Caco-2 (cell line): ENCODE data around the gene ANKRD60. TPM values are rescaled to one million over a fixed set of nuclear protein-coding genes. Genes with fewer than 3 reads are reported as not detected.

Experiments
- BruUV-seq: library from RNA; stranded (reverse); fragments of 400-500 nt; replicated peaks from 2 replicates; lab custom pipeline; 2021; lab: Mats Ljungman, UMichigan
- CTCF ChIA-PET: fragments of 300-600 bp; sonication (Branson Sonifier 250); formaldehyde crosslinking; loops from one replicate; lab custom pipeline; 2022; ENCODE audit warnings: antibody characterized with exemption; lab: Charles Lee
- POLR2A ChIA-PET: fragments of 300-600 bp; sonication (Branson Sonifier 250); formaldehyde crosslinking; loops from one replicate; lab custom pipeline; 2022; ENCODE audit warnings: antibody characterized with exemption; lab: Charles Lee
- DNase-seq, 2 experiments: peaks; one replicate each; pipeline versions ENCODE4 v3.0.0 to v3.0.0-alpha.2; 2020 to 2022
- H3K27me3 ChIP-seq: replicated peaks from 2 replicates; pipeline ENCODE4 v1.6.0; 2011; ENCODE audit warnings: low read length; ENCODE audit not compliant: control insufficient read depth, insufficient read depth
- H3K36me3 ChIP-seq: 2 replicates; pipeline ENCODE4 v1.5.1; 2011; ENCODE audit warnings: low read length; ENCODE audit not compliant: control insufficient read depth, insufficient read depth
- H3K4me1 ChIP-seq: fragments of 250-450 bp; sonication (Bioruptor Pico); 2 replicates; pipeline ENCODE4 v1.5.1; 2020; ENCODE audit warnings: mild to moderate bottlenecking
- H3K4me3 ChIP-seq: 2 replicates; pipeline ENCODE4 v1.5.1; 2011; ENCODE audit warnings: low read depth, mild to moderate bottlenecking, control low read depth, low read length
- H3K9me3 ChIP-seq: fragments of 250-450 bp; sonication (Bioruptor Pico); 2 replicates; pipeline ENCODE4 v1.5.1; 2020; ENCODE audit warnings: mild to moderate bottlenecking, moderate library complexity
- H3K27ac Mint-ChIP-seq: one replicate; pipeline ENCODE4 v1.8.0; 2022; ENCODE audit warnings: mixed read lengths; ENCODE audit not compliant: unreplicated experiment
- H3K27me3 Mint-ChIP-seq: one replicate; pipeline ENCODE4 v1.8.0; 2022; ENCODE audit warnings: mixed read lengths; ENCODE audit not compliant: insufficient read depth, unreplicated experiment
- H3K36me3 Mint-ChIP-seq: one replicate; pipeline ENCODE4 v1.8.0; 2022; ENCODE audit warnings: mild to moderate bottlenecking, mixed read lengths; ENCODE audit not compliant: insufficient read depth, unreplicated experiment
- H3K4me1 Mint-ChIP-seq: one replicate; pipeline ENCODE4 v1.8.0; 2022; ENCODE audit warnings: low read depth, mixed read lengths; ENCODE audit not compliant: unreplicated experiment
- H3K4me3 Mint-ChIP-seq: one replicate; pipeline ENCODE4 v1.8.0; 2022; ENCODE audit warnings: mild to moderate bottlenecking, moderate library complexity, mixed read lengths; ENCODE audit not compliant: unreplicated experiment
- H3K9me3 Mint-ChIP-seq: one replicate; pipeline ENCODE4 v1.8.0; 2022; ENCODE audit warnings: mixed read lengths; ENCODE audit not compliant: unreplicated experiment
- intact Hi-C: fragments of 100-400 bp; cut with micrococcal nuclease; formaldehyde crosslinking; loops from one replicate; pipeline ENCODE4 v1.10.0; 2022; ENCODE audit not compliant: unreplicated experiment
- total RNA-seq: library from RNA; stranded (reverse); gene quantifications from 2 replicates; pipeline ENCODE4 v1.2.3, GENCODE V29; 2022
- TF ChIP-seq, protein P1 (sequence below), 2 experiments: fragments of 200-600 bp in 1 of 2; IDR thresholded peaks; 1 replicate in 1 of 2; 2 replicates in 1 of 2; pipeline versions ENCODE4 v1.5.1 to v1.8.0; 2011 to 2022; ENCODE audit warnings: antibody characterized with exemption in 1 of 2, control low read depth in 1 of 2, inconsistent platforms in 1 of 2, low read depth in 1 of 2, low read length in 1 of 2, mild to moderate bottlenecking in 1 of 2, moderate library complexity in 1 of 2; ENCODE audit not compliant: insufficient read depth in 1 of 2, severe bottlenecking in 1 of 2, unreplicated experiment in 1 of 2

ANKRD60 gene
- total RNA-seq, 1 experiment from 2014 or later, result not detected

DNA sequence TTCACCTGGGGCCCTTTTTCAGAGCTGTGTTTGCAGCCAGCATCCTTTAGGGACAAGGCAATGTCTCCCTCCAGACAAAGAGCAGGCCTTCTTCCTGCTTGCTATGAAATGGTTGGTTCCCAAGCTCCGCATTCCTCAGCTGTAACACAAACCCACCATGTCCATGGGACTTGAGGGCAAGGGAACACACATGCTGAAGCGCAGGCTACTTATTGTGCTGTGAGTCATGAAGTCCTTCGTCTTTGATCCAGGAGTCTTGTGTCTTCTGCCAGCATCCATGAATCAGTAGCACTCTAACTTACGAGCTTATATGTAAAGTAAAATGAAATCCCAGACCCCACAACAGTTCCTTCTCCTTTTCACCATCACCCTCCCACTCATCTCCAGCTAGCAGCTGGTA is 59.0 kb downstream of the ANKRD60 start:
- Histone ChIP-seq H3K27me3 (no peaks in the 10 kb centered on the region), H3K36me3 (no peaks in the 10 kb centered on the region), H3K4me1 (no peaks in the 10 kb centered on the region), H3K9me3 (no peaks in the 10 kb centered on the region), H3K4me3 (no peak overlapping the region)
- intact Hi-C loops, result no loop called here
- H3K27me3 Mint-ChIP-seq, result peaks cover 17% of the 10 kb centered on the region
- H3K9me3 Mint-ChIP-seq, result no peaks in the 10 kb centered on the region
- CTCF ChIA-PET, result interaction anchor here (1.6 to 2.2 kb wide), 3 partner anchors 8 to 13 kb away, joined by 5 to 10 read pairs (median 9); no protein-coding TSS in a partner anchor
- no peak overlapping the region for H3K27ac Mint-ChIP-seq
- no TSS peak for BruUV-seq
- H3K4me1 Mint-ChIP-seq, result no peaks in the 10 kb centered on the region
- no peak overlapping the region for H3K4me3 Mint-ChIP-seq
- TF ChIP-seq, protein P1, sequence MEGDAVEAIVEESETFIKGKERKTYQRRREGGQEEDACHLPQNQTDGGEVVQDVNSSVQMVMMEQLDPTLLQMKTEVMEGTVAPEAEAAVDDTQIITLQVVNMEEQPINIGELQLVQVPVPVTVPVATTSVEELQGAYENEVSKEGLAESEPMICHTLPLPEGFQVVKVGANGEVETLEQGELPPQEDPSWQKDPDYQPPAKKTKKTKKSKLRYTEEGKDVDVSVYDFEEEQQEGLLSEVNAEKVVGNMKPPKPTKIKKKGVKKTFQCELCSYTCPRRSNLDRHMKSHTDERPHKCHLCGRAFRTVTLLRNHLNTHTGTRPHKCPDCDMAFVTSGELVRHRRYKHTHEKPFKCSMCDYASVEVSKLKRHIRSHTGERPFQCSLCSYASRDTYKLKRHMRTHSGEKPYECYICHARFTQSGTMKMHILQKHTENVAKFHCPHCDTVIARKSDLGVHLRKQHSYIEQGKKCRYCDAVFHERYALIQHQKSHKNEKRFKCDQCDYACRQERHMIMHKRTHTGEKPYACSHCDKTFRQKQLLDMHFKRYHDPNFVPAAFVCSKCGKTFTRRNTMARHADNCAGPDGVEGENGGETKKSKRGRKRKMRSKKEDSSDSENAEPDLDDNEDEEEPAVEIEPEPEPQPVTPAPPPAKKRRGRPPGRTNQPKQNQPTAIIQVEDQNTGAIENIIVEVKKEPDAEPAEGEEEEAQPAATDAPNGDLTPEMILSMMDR (IDR thresholded peaks at IDR 0.05; ENCODE audit: insufficient read depth in 1 of 2, low read depth in 1 of 2, low read length in 1 of 2, severe bottlenecking in 1 of 2, unreplicated experiment in 1 of 2), result no peak
- POLR2A ChIA-PET, result no interaction called here
- no peaks in the 10 kb centered on the region for H3K36me3 Mint-ChIP-seq
- DNase-seq, result no peak

DNA sequence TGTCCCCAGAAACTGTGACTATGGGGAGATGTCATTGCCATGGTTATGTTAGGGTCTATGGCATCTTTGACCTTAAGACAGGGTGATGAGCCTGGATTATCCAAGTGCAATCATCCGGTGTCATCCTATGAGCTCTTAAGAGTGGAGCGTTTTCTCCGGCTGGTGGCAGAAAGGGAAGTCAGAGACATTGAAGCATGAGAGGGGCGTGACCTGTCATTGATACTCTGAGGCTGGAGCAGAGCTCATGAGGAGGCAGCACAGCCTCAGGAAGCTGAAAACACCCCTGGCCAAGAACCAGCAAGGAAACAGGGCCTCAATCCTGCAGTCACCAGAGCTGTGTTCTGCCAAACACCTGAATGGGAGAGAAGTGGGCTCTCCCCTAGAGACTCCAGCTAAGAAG is 59.6 kb downstream of the ANKRD60 start:
- no peak overlapping the region for H3K4me3 Mint-ChIP-seq
- CTCF ChIA-PET, result interaction anchor here (1.6 to 2.2 kb wide), 3 partner anchors 9 to 13 kb away, joined by 5 to 10 read pairs (median 9); no protein-coding TSS in a partner anchor
- DNase-seq, result no peak
- no TSS peak for BruUV-seq
- Histone ChIP-seq H3K4me1 (no peaks in the 10 kb centered on the region), H3K27me3 (no peaks in the 10 kb centered on the region; the same call in 1 of the 2 replicates), H3K4me3 (no peak overlapping the region), H3K36me3 (no peaks in the 10 kb centered on the region), H3K9me3 (no peaks in the 10 kb centered on the region)
- intact Hi-C loops, result no loop called here
- no peak overlapping the region for H3K27ac Mint-ChIP-seq
- TF ChIP-seq, protein P1 (IDR thresholded peaks at IDR 0.05; ENCODE audit: insufficient read depth in 1 of 2, low read depth in 1 of 2, low read length in 1 of 2, severe bottlenecking in 1 of 2, unreplicated experiment in 1 of 2), result no peak
- POLR2A ChIA-PET, result no interaction called here
- H3K4me1 Mint-ChIP-seq, result no peaks in the 10 kb centered on the region
- peaks cover 23% of the 10 kb centered on the region for H3K27me3 Mint-ChIP-seq
- no peaks in the 10 kb centered on the region for H3K9me3 Mint-ChIP-seq
- H3K36me3 Mint-ChIP-seq, result no peaks in the 10 kb centered on the region

DNA sequence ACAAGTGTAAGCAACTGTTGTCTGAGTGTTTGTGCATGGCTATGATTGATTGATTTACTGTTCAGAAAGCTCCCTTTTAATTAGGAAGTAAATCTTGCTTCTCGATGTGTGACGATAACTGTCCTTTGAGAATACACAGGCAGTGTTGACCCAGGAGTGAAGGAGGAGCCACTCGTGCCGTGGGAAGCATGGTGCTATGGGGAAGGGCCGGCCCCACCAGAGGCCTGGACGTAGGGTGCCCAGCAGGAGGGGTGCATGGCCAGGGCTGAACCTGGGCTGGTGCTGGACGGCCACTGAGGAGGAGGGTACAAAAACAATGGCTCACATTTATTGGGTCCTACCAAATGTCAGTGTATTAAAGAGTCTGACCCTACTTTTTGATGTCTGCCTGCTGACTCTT is 60.7 kb downstream of the ANKRD60 start:
- H3K9me3 Mint-ChIP-seq, result no peaks in the 10 kb centered on the region

More for the DNA sequence above, 60.7 kb downstream of the ANKRD60 start:
- Mint-ChIP-seq H3K4me1 (no peaks in the 10 kb centered on the region), H3K4me3 (no peak overlapping the region), H3K36me3 (no peaks in the 10 kb centered on the region), H3K27me3 (peaks cover 23% of the 10 kb centered on the region), H3K27ac (no peak overlapping the region)
- H3K4me1 ChIP-seq, result no peaks in the 10 kb centered on the region
- DNase-seq, result no peak
- no TSS peak for BruUV-seq
- H3K27me3 ChIP-seq, result no peaks in the 10 kb centered on the region; the same call in 1 of the 2 replicates
- CTCF ChIA-PET, result interaction anchor here (2.1 kb wide), 1 partner anchor 10 kb away, joined by 5 read pairs; no protein-coding TSS in a partner anchor
- H3K4me3 ChIP-seq, result no peak overlapping the region
- POLR2A ChIA-PET, result no interaction called here
- intact Hi-C loops, result no loop called here
- H3K36me3 ChIP-seq, result no peaks in the 10 kb centered on the region
- TF ChIP-seq, protein P1 (IDR thresholded peaks at IDR 0.05; ENCODE audit: insufficient read depth in 1 of 2, low read depth in 1 of 2, low read length in 1 of 2, severe bottlenecking in 1 of 2, unreplicated experiment in 1 of 2), result no peak
- no peaks in the 10 kb centered on the region for H3K9me3 ChIP-seq

Other genes starting within 250 kb of the ANKRD60 start
- 24.1 and 25.7 TPM in 2 replicates for gene RAB22A, start 81.1 kb upstream of the ANKRD60 start, total RNA-seq
- 182 and 186 TPM in 2 replicates for gene VAPB, start 160.6 kb upstream of the ANKRD60 start, total RNA-seq